GM12891 (cell line): ENCODE results near the gene GOLGA6A.
"Not testable (repeated sequence)": the region's sequence is repeated elsewhere in the genome, so short reads cannot be mapped to it uniquely, and the experiment has no call there.

Source experiments
- PAX5 ChIP-seq: IDR thresholded peaks from 2 replicates; pipeline ENCODE4 v1.6.1; 2011; ENCODE audit warnings: low read length, moderate library complexity, mild to moderate bottlenecking; ENCODE audit not compliant: insufficient read depth, severe bottlenecking
- POLR2A ChIP-seq: IDR thresholded peaks from 2 replicates; pipeline ENCODE4 v1.6.1; 2011; ENCODE audit warnings: low read depth, low read length, control low read depth
- POLR2AphosphoS5 ChIP-seq: IDR thresholded peaks from 2 replicates; pipeline ENCODE4 v1.6.1; 2011; ENCODE audit warnings: low read depth, low read length, control low read depth
- TAF1 ChIP-seq: IDR thresholded peaks from 2 replicates; pipeline ENCODE4 v1.6.1; 2011; ENCODE audit warnings: low read depth, low read length, control low read depth

DNA sequence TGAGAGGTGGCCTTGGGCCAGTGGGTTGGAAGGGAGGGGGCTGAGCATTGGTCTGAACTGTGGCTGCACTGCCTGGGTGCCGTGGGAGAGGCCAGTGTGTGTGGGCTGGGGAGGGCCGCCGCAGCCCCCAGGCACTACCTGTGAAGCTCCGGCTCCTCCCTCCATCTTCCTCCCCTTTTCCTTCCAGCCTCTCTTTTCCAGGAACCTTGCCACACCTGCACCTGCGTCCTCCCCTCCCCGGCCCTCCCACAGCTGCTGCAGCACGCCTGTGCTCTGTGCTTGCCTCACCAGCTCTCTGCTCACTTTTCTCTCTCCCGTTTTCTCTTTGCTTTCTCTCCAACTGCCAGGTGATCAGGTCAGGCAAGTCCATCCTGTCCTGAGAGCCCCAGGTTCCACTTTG is 17.5 kb downstream of the GOLGA6A start:
- not testable (repeated sequence) for TF ChIP-seq POLR2AphosphoS5, TAF1, POLR2A, PAX5
